GM12878 (cell line): ENCODE data around the gene CLCNKA. TPM values are rescaled to one million over a fixed set of nuclear protein-coding genes. Genes with fewer than 3 reads are reported as not detected.

Source experiments
- BCL11A ChIP-seq: IDR thresholded peaks from 2 replicates; pipeline ENCODE4 v1.6.1; 2011; ENCODE audit warnings: low read depth, low read length
- CBX5 ChIP-seq: sonication (generic); IDR thresholded peaks from 2 replicates; pipeline ENCODE4 v1.6.1; 2016; ENCODE audit warnings: low read depth, moderate library complexity, mild to moderate bottlenecking, inconsistent platforms
- CHD2 ChIP-seq: IDR thresholded peaks from 2 replicates; pipeline ENCODE4 v1.6.1; 2011; ENCODE audit warnings: low read depth, low read length, improper control_type of control experiment, borderline replicate concordance
- DPF2 ChIP-seq: fragments of 450-650 bp; IDR thresholded peaks from 2 replicates; pipeline ENCODE4 v1.6.1; 2017; ENCODE audit warnings: mild to moderate bottlenecking
- FOXK2 ChIP-seq: fragments of 450-650 bp; IDR thresholded peaks from 2 replicates; pipeline ENCODE4 v1.6.1; 2017; ENCODE audit warnings: mild to moderate bottlenecking, moderate library complexity
- FOXM1 ChIP-seq: IDR thresholded peaks from 2 replicates; pipeline ENCODE4 v1.6.1; 2012; ENCODE audit warnings: low read depth, mild to moderate bottlenecking, inconsistent platforms, low read length, moderate library complexity
- HDAC6 ChIP-seq: fragments of 200-600 bp; sonication (generic); IDR thresholded peaks from one replicate; pipeline ENCODE4 v1.8.0; 2017; ENCODE audit warnings: antibody characterized with exemption; ENCODE audit not compliant: unreplicated experiment
- JUNB ChIP-seq: IDR thresholded peaks from 2 replicates; pipeline ENCODE4 v1.6.1; 2016; ENCODE audit warnings: antibody characterized with exemption, mild to moderate bottlenecking
- KDM1A ChIP-seq: fragments of 200-600 bp; sonication (generic); IDR thresholded peaks from 2 replicates; pipeline ENCODE4 v1.6.1; 2016; ENCODE audit warnings: borderline replicate concordance
- MEF2A ChIP-seq: IDR thresholded peaks from 2 replicates; pipeline ENCODE4 v1.6.1; 2011; ENCODE audit warnings: low read depth, mild to moderate bottlenecking, low read length, moderate library complexity; ENCODE audit not compliant: insufficient read depth
- MEF2B ChIP-seq: fragments of 450-650 bp; IDR thresholded peaks from 2 replicates; pipeline ENCODE4 v1.6.1; 2018; ENCODE audit warnings: mild to moderate bottlenecking, moderate library complexity; ENCODE audit not compliant: partially characterized antibody, poor library complexity, severe bottlenecking
- NBN ChIP-seq: fragments of 450-650 bp; IDR thresholded peaks from 2 replicates; pipeline ENCODE4 v1.6.1; 2016
- NFYA ChIP-seq: IDR thresholded peaks from 2 replicates; pipeline ENCODE4 v1.6.1; 2011; ENCODE audit warnings: low read depth, mild to moderate bottlenecking, low read length, improper control_type of control experiment, borderline replicate concordance
- NRF1 ChIP-seq: conservative IDR thresholded peaks from 2 replicates; pipeline ENCODE4 v1.6.1; 2011; ENCODE audit warnings: mild to moderate bottlenecking, low read depth, low read length, improper control_type of control experiment
- PAX5 ChIP-seq: IDR thresholded peaks from 2 replicates; pipeline ENCODE4 v1.6.1; 2011; ENCODE audit warnings: low read depth, low read length, borderline replicate concordance
- PAX8 ChIP-seq: fragments of 450-650 bp; IDR thresholded peaks from 2 replicates; pipeline ENCODE4 v1.6.1; 2017; ENCODE audit warnings: mild to moderate bottlenecking, moderate library complexity
- RUNX3 ChIP-seq: IDR thresholded peaks from 2 replicates; pipeline ENCODE4 v1.6.1; 2012; ENCODE audit warnings: low read length, inconsistent platforms
- SKIL ChIP-seq: fragments of 450-650 bp; IDR thresholded peaks from 2 replicates; pipeline ENCODE4 v1.6.1; 2017; ENCODE audit warnings: mild to moderate bottlenecking, low read depth, inconsistent platforms; ENCODE audit not compliant: poor library complexity, severe bottlenecking
- STAT1 ChIP-seq: fragments of 450-650 bp; conservative IDR thresholded peaks from 2 replicates; pipeline ENCODE4 v1.6.1; 2014; ENCODE audit warnings: antibody characterized with exemption, mild to moderate bottlenecking
- TBL1XR1 ChIP-seq: IDR thresholded peaks from 2 replicates; pipeline ENCODE4 v1.6.1; 2012; ENCODE audit warnings: low read depth, low read length, improper control_type of control experiment
- ZBTB40 ChIP-seq: fragments of 450-650 bp; IDR thresholded peaks from 2 replicates; pipeline ENCODE4 v1.6.1; 2016; ENCODE audit warnings: mild to moderate bottlenecking, moderate library complexity, borderline replicate concordance
- ZNF207 ChIP-seq: fragments of 450-650 bp; IDR thresholded peaks from 2 replicates; pipeline ENCODE4 v1.6.1; 2014; ENCODE audit warnings: antibody characterized with exemption, mild to moderate bottlenecking, borderline replicate concordance
- ZNF24 ChIP-seq: fragments of 450-650 bp; IDR thresholded peaks from 2 replicates; pipeline ENCODE4 v1.6.1; 2017; ENCODE audit warnings: antibody characterized with exemption, mild to moderate bottlenecking
- polyA plus RNA-seq, 11 experiments: library from polyadenylated mRNA; depleted of rRNA in 4 of 11; unstranded in 6 of 11; stranded (reverse) in 5 of 11; fragments of >200 nt; fragmentation: Nextera tagmentation in 4 of 11; fragmentation: Illumina TruSeq in 1 of 11; extraction: Ambion mirVana in 4 of 11; extraction: Trizol in 1 of 11; gene quantifications; 1 replicate in 1 of 11; 2 replicates in 10 of 11; pipeline versions ENCODE4 v1.2.1 to v1.2.3, GENCODE V29; 2011 to 2016; ENCODE audit warnings: inconsistent platforms in 2 of 11, missing spikeins in 2 of 11, low read depth in 1 of 11
- total RNA-seq, 4 experiments: library from RNA; depleted of rRNA in 3 of 4; stranded (reverse); fragments of >200 nt in 3 of 4; fragmentation: Illumina TruSeq in 1 of 4; extraction: Trizol in 1 of 4; gene quantifications; 2 replicates each; pipeline versions ENCODE4 v1.2.1 to v1.2.3, GENCODE V29; 2013 to 2021
- TF ChIP-seq, protein P1 (sequence below): IDR thresholded peaks from 2 replicates; pipeline ENCODE4 v1.6.1; 2011; ENCODE audit warnings: borderline replicate concordance, low read depth, mild to moderate bottlenecking, moderate library complexity, low read length; ENCODE audit not compliant: insufficient read depth, poor library complexity, severe bottlenecking

Gene CLCNKA
- total and polyA plus RNA-seq, 10 of the 15 experiments (the other 5 are each of a cell fraction or from before 2014, with no cell fraction given) = 0.02 to 0.15 (median 0.08) TPM; not detected in 6

DNA sequence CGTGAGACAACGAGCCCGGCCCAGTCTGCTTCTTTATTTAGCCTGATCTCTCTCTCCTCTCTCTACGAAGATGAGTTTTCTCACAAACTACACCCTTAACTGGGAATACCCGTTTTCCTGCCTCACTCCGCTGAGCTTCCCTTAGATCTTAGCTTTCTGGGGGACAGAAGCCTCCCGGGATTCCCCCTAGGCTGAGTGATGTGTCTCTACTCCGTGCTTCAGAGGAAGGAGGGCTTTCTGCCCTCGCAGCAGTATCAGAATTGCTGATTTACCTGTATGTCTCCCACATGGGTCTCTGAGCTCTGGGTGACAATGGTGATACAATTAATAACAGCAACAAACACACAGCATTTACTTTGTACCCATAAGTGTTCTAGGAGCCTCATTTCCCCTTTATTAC is 47.0 kb upstream of the CLCNKA start (continued):
- TF ChIP-seq CHD2 = no peak
- 0 out of 2 replicates have a peak, but pooled peaks have one; percentile 15 for TF ChIP-seq ZNF207
- TF ChIP-seq KDM1A = no peak
- no peak for TF ChIP-seq NFYA
- TF ChIP-seq, protein P1, sequence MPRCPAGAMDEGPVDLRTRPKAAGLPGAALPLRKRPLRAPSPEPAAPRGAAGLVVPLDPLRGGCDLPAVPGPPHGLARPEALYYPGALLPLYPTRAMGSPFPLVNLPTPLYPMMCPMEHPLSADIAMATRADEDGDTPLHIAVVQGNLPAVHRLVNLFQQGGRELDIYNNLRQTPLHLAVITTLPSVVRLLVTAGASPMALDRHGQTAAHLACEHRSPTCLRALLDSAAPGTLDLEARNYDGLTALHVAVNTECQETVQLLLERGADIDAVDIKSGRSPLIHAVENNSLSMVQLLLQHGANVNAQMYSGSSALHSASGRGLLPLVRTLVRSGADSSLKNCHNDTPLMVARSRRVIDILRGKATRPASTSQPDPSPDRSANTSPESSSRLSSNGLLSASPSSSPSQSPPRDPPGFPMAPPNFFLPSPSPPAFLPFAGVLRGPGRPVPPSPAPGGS = peak; percentile 11
- no peak for TF ChIP-seq RUNX3
- no peak for TF ChIP-seq ZBTB40
- TF ChIP-seq DPF2 = no peak
- no peak for TF ChIP-seq BCL11A
- TF ChIP-seq HDAC6 = no peak
- no peak for TF ChIP-seq FOXK2
- TF ChIP-seq TBL1XR1 = no peak
- TF ChIP-seq ZNF24 = no peak
- TF ChIP-seq JUNB = no peak; the same call in 1 of the 2 replicates
- TF ChIP-seq MEF2A = 0 out of 2 replicates have a peak, but pooled peaks have one; percentile 1
- no peak for TF ChIP-seq PAX5
- no peak for TF ChIP-seq STAT1
- TF ChIP-seq NBN = peak; percentile 14; the same call in 1 of the 2 replicates
- TF ChIP-seq NRF1 = no peak
- peak; percentile 74 for TF ChIP-seq SKIL
- TF ChIP-seq PAX8 = no peak
- TF ChIP-seq FOXM1 = no peak
- TF ChIP-seq CBX5 = no peak
- no peak for TF ChIP-seq MEF2B
